HG03064 (cell line): Measurements from ENCODE around the gene MAN2B2.

ENCODE experiments used
- ATAC-seq: cut with Tn5 transposase; IDR thresholded peaks from one replicate; pipeline ENCODE4 v1.9.1; 2021; ENCODE audit warnings: low read depth; ENCODE audit not compliant: unreplicated experiment

MAN2B2 gene

DNA sequence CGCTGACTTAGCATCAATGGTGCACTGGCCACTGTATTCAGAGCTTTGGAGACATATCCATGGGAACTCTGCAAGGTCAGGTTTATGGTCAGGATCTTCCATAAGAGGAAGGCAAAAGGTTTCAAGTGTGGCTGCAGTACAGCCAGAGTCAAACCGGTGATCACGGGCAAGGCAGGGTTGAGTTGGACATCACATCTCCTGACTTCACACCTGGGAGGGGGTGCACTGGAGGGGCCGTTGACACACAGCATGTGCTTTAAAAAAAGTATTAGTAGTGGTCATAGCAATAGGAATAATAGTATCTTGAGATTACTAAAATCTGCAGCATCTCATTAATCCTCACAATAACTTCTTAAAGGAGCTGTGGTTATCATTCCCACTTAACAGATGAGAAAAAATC, 28.9 kb upstream of the MAN2B2 start:
- ATAC-seq, result no peak

DNA sequence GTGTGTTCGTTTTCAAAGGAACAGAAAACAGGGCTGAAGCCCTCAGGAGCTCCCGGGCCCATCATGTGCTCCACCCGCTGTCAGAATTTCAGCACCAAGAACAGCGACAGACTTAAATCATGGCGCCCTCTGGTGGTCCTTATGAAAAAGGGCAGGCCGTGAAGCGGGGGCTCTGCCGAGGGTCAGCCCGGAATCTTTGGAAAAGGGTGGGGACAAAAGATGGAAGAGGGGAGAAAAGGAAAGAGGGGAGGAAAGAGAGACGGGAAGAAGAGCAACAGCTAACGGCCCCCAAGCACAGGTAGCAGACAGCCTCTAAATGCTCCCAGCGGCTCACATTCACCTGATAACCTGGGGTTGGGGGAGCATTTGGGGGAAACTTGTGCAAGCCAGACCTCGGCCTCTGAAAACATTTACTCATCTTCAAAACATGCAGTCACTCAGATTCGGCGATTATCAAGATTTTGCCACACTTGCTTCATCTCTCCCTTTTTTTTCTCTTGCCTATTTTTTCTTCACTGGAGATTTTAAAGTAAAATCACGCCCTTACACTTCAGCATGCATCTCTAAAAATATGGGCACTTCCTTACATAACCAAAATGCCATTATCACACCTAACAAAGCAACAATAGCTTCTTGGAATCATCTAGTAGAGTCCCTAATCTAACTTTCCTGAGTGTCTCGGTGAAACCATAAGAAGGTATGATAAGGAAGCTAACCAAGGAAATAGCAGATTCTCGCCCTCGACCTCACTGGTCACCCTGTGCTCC, 28.1 kb upstream of the MAN2B2 start:
- ATAC-seq, result no peak

DNA sequence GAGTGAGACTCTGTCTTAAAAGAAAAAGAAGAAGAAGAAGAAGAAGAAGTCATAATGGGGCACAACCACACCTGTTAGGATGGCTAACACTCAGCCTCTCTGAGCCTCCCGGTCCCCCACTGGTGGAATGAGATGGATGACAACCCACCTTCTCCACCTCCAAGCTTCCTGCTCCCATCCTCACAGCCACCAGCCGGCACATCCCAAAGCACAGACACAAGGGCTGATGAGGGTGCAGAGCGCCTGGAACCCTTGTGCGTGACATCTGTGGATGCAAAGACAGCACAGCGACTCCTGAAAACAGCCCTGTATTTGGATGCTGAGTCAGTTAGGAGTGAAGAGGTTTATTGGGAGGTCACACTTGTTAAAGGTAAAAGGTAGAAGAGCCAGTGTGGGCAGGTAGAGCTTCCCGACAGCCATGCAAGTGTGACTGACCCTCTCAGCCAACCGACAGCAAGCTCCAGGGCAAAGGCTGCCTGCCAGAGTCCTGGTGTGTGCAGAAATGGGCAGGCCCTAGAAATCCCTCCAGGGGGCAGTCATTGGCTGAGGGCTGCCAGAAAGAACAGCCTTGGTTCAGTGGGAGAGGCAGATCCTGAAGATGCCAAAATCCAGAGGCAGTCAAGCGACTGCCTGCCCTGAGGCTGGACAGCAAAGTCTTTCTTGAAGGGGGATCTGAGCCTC, 26.6 kb upstream of the MAN2B2 start:
- no peak for ATAC-seq

DNA sequence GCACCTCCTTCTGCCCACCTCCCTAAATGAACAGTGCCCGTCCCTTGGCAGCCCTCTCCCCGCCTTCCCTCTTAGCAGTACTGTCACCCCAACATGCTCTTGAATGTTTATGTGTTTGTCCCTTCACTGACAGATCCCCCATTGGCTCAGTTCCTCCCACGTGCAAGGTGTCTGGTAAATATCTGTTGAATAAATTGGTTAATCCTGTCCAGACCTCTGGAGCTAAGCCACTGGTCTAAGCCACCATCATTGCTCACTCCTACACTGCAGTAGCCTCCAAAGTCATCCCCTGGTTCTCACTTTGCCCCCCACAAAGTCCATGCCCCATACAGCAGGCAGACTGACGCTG, 26.1 kb upstream of the MAN2B2 start:
- no peak for ATAC-seq

DNA sequence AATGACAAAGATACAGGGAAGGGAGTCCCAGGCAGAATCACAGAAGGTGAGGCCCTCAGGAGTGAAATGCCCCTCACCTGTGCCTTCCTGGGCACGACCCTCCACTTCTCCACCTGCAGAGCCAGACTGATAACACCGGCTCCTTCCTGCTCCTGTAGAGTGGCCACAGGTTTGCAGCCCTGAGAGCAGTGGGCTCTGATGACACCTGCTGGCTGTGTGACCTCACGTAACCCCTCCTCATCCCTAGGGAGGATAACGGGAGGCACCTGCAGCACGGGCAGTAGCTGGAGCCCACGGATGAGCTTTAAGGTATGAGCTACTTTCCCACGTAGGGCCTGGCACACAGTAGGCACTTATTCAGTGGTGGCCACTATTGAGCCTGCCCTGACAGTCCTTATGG, 25.5 kb upstream of the MAN2B2 start:
- ATAC-seq, result no peak

DNA sequence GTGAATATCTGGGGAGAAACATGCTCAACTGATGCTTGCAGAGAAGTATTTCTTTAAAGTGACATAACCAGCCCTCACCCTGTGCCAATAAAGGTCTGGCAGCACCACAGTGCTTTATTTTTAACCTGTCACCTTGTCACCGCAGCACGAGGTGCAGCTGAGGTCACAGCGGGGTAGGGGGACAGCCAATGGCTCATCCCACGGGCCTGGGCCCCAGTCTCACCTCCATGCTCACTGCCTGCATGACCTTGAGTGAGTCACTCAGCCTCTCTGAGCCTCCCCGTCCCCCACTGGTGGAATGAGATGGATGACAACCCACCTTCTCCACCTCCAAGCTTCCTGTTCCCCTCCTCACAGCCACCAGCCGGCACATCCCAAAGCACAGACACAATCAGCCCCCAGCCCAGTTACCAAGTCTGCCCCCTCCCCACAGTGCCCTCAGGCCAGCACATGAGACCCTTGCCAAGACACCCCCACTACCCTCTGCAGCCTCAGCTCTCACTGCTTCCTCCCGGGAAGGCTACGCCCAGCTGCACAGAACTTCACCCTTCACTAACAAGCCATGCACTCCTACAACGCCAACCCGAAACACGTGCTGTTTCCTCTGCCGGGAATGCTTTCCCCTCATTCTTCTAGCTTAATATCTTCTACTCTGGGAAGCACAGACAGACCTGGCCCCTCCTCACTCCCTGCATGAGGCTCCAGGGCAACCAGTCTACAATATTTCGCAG, 24.9 kb upstream of the MAN2B2 start:
- ATAC-seq, result no peak

DNA sequence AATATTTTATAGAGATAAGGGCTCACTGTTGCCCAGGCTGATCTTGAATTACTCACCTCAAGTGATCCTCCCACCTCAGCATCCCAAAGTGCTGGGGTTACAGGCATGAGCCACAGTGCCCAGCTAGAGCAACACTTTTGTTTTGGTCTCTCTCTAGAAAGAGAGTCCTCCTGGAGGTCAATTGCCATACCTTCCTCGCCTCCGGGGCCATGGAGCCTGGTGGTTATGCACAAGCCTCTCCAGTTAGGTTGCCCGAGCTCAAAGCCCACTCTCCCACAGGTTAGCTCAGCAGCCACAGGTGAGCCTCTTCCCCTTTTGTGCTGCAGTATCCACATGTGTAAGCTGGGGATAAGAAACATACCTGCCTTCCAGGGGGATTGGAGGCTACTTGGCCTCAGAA, 24.2 kb upstream of the MAN2B2 start:
- ATAC-seq, result no peak

DNA sequence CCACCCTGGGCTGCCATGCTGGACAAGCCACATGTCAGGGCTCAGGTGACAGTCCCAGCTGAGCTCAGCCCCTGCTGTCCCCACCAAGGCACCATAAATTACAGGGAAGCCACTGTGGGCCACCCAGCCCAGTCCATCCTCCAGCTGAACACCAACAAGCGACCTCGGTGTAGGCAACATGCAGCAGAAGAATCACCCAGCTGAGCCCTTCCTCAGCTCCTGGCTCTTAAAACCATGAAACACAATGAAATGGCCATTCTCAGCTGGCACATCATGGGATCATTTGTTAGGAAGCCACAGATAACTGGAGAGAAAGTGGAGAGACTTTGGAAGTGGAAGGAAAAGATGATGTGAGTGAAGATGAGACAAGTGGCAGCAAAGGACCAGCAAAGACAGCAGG, 23.3 kb upstream of the MAN2B2 start:
- no peak for ATAC-seq

DNA sequence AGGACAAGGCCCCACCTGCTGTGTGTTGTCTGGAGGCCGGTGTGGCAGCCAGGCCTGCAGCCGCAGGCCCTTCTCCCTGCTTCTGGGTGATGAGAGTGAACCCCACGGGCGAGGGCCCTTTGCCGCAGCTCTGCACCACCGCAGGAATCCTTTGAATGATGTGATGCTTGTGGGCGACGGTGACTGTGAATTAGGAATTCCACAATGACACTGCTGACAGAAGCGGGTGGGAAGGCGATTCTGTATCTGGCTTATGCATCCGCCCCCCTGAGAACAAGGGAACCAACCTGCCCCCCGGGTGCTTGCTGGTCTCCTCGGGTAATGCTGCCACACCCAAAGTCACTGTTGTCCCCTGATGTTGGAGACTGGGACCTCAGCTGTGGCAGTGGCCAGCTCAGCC, 19.5 kb upstream of the MAN2B2 start:
- no peak for ATAC-seq

DNA sequence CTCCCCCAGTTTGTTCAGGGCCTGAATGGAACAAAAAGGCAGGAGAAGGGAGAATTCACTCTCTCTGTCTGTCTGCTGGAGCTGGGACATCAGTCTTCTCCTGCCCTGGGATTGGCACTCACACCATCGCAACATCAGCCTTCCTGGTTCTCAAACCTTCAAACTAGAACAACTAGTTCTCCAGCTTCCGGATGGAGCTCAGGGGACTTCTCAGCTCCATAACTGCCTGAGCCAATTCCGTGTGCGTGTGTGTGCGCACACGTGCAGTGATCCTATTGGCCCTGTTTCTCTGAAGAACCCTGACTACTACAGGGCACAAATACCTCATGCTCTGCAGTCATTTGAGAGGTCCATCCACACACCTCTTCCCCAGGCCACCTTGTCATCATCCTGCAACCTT, 18.7 kb upstream of the MAN2B2 start:
- no peak for ATAC-seq

DNA sequence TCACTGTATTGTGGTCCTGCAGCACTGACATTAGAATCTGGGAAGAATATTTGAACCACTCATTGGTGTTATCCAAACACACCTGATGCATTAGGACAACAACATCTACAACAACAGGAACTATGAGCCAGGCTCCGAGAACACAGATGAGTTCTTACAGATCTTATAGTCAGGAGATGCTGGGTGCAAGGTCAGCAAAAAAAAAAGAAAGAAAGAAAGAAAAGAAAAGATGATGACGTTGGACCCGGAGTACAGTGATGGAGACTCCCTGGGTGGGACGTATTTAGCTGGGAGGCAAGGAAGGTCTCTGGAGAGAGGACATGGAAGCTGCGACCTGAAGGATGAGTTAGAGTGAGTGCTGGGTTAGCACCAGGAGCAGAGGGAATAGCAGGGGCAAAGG, 17.8 kb upstream of the MAN2B2 start:
- no peak for ATAC-seq

DNA sequence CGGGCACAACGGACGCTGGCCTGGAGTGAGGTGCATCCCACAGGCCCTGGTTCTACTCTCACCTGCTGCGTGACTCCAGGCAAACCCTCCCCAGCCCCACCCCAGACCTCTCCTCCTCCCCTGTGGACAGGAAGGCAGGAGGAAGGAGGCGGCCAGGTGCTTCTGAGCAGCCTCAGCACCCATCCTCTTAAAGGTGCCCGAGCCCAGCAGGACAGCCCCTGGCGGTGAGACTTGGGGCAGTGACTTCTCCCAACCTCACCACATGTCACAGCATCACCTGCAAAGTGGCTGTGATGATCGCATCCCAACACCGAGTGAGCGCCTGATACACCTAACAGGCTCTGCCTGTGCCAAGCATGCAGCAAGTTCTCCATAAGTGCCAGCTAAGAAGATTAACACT, 17.1 kb upstream of the MAN2B2 start:
- no peak for ATAC-seq

DNA sequence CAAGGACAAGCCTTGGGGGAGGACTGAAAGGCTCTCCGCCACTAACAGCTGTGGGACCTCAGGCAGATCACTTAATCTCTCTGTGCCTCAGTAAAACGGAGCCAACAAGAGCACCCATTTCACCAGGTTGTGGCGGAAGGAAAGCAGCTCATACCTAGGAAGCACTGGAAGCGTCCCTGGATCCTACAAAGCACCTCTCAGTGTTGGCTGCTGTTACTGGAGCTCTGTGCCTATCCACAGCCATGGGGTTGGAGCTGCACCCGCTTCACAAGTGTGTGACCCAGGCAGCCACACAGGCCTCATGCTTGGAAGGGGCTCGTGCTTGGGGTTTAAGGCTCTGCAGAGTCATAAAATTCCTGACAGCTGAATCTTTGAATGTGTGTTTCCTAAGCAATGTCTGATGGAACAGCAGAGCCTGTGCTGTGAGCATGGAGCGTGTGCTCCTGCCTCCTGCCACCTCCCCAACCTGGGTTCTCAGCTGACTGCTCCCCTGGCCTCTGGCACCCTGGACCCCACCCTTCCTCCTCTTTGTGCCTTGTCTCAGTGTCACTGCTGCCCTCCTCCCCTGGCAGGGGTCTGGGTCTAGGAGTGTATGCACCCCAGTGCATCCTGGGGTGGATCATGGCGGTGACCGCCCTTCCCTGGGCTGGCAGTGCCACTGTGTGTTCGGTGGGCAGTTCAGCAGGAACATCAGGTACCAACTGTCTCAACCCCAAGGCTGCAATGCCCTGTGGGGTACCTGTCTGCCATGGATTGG, 14.4 kb upstream of the MAN2B2 start:
- ATAC-seq, result no peak

DNA sequence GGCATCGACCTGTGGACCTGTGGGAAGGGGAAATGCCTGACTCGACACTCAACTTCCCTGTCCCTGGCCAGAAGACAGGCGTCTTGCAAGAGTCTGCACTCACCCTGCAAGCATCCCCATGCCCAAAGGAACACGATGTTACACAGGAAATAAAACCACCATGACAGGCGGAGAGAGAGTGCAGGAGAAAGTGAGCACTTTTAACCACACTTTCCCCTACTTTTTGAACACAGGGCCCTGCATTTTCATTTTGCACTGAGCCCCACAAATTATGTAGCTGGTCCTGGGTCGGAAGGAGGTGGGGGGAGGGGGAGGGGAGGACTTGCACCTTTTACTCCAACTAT, 13.8 kb upstream of the MAN2B2 start:
- ATAC-seq, result no peak

DNA sequence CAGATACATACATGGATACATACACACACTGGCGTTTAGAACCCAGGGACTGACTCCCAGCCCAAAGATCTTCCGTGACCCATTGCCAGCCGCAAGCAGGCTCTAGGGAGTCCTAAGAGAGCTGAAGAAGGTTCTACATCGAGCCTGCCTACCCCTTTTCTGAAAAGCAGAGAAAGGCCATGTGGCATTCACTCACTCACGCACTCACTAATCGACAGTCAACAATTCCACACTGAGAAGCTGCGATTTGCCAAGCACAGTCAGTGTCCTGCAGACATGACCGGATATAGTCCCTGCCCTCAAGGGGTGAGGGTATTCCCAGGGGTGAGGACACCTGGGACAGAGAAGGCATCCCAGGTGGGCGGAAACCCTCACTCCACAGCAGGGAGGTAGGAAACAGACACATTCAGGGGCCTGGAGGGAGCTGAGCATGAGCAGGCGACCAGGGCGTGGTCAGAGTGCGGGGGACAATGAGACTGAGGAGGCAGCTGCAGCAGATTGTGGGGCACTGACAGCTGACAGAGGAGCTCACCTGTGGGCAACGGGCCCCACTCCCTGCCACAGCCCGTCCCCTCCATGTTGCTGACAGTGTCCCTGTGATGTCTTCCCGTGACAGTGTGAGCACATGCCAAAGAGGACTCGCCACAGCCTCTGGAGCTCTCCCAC, 13.2 kb upstream of the MAN2B2 start:
- ATAC-seq, result no peak

DNA sequence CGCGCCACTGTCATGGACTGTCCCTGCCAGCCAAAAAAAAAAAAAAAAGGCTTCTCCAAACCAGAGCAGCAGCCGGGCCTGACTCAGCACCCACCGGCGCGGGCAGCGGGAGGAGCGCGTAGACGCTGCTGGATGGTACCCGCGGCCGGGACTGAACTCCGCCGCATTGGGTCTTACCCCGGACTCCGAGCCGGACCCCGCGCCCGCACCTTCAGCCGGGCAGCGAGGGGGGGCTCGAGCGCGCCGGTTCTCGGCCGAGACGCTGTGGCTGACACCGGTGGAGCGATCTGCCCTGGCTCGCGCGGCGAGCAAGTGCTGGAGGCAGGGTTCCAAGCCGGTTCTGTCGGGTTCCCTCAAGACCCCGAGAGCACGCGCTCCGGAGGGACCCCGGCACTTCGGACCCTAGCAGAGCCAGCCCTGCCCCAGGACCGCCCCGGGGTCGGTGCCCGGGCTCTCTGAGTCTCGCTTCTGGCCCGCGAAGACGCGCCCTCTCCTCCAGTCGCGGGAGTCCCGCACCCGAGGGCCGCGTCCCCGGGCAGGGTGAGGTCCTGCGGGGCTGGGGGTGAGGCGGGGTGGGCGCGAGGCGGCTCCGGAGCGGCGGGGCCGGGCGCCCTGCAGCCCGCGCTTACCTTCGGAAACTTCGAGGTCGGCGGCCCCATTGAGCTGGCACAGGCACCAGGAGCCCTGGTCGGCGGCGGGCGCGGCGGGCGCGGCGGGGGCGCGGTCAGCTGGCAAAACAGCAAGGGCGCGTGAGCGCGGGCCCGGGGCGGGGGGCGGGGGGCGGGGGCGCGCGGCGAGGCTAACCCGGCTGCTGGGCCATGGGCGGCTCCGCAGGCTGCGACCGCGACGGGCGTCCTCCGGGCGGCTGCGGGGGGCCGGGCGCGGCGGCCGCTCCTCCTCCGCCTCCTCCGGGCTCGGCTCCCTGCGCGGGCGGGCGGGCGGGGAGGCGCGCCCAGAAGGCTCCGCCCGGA, 11.8 kb upstream of the MAN2B2 start:
- no peak for ATAC-seq

DNA sequence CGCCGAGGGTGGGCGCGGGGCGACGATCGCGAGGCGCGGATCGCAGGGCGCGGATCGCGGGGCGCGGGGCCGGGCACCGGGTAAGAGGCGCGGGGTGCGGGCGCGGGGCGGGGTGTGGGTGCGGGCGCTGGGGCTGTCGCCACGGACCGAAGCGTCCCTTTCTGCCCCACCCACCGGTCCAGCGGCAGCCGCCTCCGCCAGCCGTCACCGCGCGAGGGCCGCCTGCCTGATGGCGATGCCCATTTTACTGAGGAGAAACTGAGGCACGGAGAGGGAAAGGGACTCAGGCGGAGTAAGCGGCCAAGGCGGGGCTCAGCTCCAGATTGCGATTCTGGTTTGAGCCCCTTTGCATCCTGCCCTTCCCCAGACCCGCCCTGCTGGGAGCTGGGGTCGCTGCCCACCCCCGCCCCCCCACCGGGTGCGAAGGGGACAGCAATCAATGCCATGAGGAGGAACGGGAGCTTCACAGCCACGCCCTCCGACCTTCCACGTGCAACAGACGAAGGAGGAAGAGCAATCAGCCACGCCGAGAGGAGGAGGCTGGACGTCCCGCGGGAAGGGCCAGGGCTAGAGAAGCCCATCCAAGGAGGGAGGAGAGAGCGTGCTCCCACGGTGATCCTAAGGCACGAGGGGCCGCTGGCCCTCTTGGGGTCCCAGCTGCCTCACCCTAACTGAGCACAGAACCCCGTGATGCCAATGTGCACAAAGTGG, 10.9 kb upstream of the MAN2B2 start:
- ATAC-seq, result no peak

DNA sequence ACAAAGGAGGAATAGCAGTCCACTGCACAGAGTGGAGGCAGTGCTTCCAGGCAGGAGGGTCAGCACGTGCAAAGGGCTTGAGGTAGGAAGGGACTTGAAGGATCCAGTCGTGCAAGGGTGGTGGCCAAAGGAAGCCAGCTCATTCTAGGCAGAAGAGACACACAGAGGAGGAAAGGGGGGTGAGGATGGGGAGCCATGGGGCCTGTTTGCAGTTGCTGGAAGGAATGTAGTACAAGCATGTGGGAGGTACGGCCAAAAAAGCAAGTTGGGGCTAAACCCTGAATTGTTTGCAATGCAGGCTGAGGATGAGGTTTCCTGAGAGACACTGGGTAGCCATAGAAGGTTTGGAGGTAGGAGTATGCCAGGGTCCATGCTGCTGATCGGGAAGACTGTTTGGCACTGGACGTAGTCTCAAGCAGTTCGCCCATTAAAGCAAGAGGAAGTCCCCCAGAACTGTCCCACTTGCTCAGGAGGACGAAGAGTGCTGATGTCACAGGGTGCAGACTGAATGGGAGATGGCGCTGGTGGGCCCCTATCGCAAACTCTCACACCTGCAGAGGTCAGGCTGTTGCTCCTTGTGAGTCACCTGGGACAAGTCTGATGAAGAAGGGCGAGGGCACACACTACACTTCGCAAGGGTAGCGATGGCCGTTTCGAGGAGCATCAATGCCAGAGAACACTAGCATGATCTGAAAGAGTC, 9.1 kb upstream of the MAN2B2 start:
- ATAC-seq, result no peak
